ENCODE results near the gene CDR2L.
A peak's percentile ranks its signal among the peaks of the same experiment; 100 is the strongest.
"Not testable (repeated sequence)": the region's sequence is repeated elsewhere in the genome, so short reads cannot be mapped to it uniquely, and the experiment has no call there.

Gene CDR2L

GRCh38 chr17:74981318-74981978 is 6.0 kb upstream of the CDR2L start:
- DNase-seq (ENCODE audit: low read depth) = no peak
- in situ Hi-C loops (cut with HindIII; ENCODE audit: low sequenced_read_pairs) = no loop called here
- TF ChIP-seq CTCF (IDR thresholded peaks at IDR 0.05; ENCODE audit: low read depth, low read length, missing control alignments) = no peak
- H3K4me3 ChIP-seq (ENCODE audit: low read depth, low read length) = peak overlapping the region; percentile 69

- peak overlapping the region; percentile 69 for H3K4me3 ChIP-seq (ENCODE audit: low read depth, low read length)
- no peak for DNase-seq (ENCODE audit: low read depth)
- in situ Hi-C loops (cut with HindIII; ENCODE audit: low sequenced_read_pairs) = no loop called here
Observed at GRCh38 chr17:74981979-74982662, 5.3 kb upstream of the CDR2L start.

GRCh38 chr17:74982663-74983313 is 4.6 kb upstream of the CDR2L start:
- DNase-seq (ENCODE audit: low read depth); in situ Hi-C loops (cut with HindIII; ENCODE audit: low sequenced_read_pairs): not testable (repeated sequence)
- peak overlapping the region; percentile 69 for H3K4me3 ChIP-seq (ENCODE audit: low read depth, low read length)

More at GRCh38 chr17:74981979-74982662, 5.3 kb upstream of the CDR2L start:
- TF ChIP-seq CTCF (IDR thresholded peaks at IDR 0.05; ENCODE audit: low read depth, low read length, missing control alignments) = no peak

GRCh38 chr17:74986206-74986576 is 1.2 kb upstream of the CDR2L start:
- TF ChIP-seq CTCF (IDR thresholded peaks at IDR 0.05; ENCODE audit: low read depth, low read length, missing control alignments) = no peak
- H3K4me3 ChIP-seq (ENCODE audit: low read depth, low read length) = no peak overlapping the region
- in situ Hi-C loops (cut with HindIII; ENCODE audit: low sequenced_read_pairs) = no loop called here
- DNase-seq (ENCODE audit: low read depth) = no peak

- TF ChIP-seq CTCF (IDR thresholded peaks at IDR 0.05; ENCODE audit: low read depth, low read length, missing control alignments) = peak; percentile 45
- peak; percentile 15 for DNase-seq (ENCODE audit: low read depth)
- in situ Hi-C loops (cut with HindIII; ENCODE audit: low sequenced_read_pairs) = no loop called here
- peak overlapping the region; percentile 68 for H3K4me3 ChIP-seq (ENCODE audit: low read depth, low read length)
Observed at GRCh38 chr17:74987909-74988711, 678 bp downstream of the CDR2L start.

GRCh38 chr17:74990581-74991105 is 3.2 kb downstream of the CDR2L start:
- no peak for DNase-seq (ENCODE audit: low read depth)
- TF ChIP-seq CTCF (IDR thresholded peaks at IDR 0.05; ENCODE audit: low read depth, low read length, missing control alignments) = no peak
- in situ Hi-C loops (cut with HindIII; ENCODE audit: low sequenced_read_pairs) = no loop called here
- no peak overlapping the region for H3K4me3 ChIP-seq (ENCODE audit: low read depth, low read length)

Data from astrocyte of the cerebellum (primary cell).